Measurements from ENCODE around the gene MXRA7.

The MXRA7 gene

DNA sequence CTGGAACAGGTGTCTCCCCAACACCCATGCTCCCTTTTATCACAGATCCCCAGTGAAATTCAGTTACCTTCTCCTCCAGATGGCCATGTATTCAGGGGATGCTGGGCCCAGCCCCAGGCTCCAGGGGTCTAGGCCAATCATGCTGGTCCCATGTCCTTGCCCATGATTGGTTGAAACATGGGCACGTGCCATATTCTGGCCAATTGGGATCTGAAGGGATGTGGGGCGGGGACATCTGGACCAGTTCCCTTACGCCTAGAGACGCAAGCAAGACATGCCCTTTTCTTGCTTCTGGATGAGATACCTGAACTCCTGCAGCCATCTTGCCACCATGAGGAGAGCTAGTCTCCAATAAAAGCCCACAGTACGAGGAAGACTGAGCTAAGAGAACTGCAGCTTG is 36.2 kb downstream of the MXRA7 start:
- no peak for DNase-seq

GRCh38 chr17:76673729-76674128 is 37.0 kb downstream of the MXRA7 start:
- no peak for DNase-seq

DNA sequence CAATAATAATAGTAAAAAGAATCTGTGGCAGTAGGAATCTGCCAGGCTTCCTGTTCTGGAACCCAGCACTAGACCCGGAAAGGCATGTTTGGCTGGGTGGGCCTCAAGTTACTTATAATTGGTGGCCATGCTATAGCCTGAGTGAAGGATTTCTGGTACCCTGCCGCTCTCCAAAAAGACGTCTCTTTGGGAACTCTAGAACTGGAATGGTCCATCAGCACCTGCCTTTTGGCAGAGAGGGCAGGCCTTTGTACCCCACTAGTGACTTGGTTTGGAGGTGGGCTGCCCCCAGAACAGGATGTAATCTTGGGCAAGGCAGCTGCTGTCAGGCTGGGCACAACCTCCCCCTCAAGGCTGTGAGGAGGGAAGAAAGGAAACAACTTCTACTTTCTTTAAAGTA is 37.9 kb downstream of the MXRA7 start:
- DNase-seq, result no peak

- no peak for DNase-seq
Observed at GRCh38 chr17:76672270-76672851, 38.4 kb downstream of the MXRA7 start.

GRCh38 chr17:76671912-76672262 is 38.9 kb downstream of the MXRA7 start:
- DNase-seq, result no peak

- peak; percentile 100 for DNase-seq
Observed at GRCh38 chr17:76671123-76671911, 39.4 kb downstream of the MXRA7 start.

DNA sequence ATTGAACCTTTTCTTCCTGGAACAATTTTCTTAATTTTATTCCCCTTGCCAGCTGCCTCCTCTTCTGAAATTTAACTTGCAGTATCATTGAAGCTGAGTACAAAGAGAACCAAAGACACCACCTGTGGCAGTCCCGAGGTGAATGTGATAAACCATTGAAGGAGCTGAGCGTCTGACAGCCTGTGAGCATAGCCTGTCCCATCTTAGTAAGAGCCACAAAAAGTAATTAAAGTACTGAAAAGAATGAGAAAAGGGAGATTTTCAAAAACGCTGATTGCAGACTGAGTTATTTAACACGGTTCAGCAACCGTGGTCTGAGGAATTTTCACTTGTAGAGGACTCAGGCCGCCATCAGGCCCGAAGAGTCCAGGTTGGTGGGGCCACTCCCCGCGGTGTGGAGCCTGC is 40.0 kb downstream of the MXRA7 start:
- DNase-seq, result no peak

GRCh38 chr17:76670020-76670717 is 40.6 kb downstream of the MXRA7 start:
- no peak for DNase-seq

- no peak for DNase-seq
Observed at GRCh38 chr17:76667786-76668453, 42.8 kb downstream of the MXRA7 start.

DNA sequence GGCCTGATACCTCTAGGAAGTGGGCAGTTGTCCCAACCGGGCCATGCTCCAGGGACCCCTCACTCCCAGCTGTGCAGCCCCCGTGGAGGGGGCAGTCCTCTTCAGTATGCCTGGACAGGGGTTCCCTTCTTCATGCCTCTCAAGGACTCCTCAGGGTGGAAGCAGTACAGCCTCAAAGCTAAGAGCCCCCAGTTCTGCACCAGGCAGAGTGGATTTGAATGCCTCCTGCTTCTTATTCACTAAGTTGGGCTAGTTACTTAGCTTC is 43.3 kb downstream of the MXRA7 start:
- no peak for DNase-seq

- DNase-seq, result no peak
Observed at GRCh38 chr17:76660656-76661042, 50.1 kb downstream of the MXRA7 start.

- DNase-seq, result no peak
Observed at GRCh38 chr17:76659928-76660655, 50.7 kb downstream of the MXRA7 start.

- no peak for DNase-seq
Observed at GRCh38 chr17:76658242-76658662, 52.5 kb downstream of the MXRA7 start.

GRCh38 chr17:76657505-76658241 is 53.1 kb downstream of the MXRA7 start:
- no peak for DNase-seq

DNA sequence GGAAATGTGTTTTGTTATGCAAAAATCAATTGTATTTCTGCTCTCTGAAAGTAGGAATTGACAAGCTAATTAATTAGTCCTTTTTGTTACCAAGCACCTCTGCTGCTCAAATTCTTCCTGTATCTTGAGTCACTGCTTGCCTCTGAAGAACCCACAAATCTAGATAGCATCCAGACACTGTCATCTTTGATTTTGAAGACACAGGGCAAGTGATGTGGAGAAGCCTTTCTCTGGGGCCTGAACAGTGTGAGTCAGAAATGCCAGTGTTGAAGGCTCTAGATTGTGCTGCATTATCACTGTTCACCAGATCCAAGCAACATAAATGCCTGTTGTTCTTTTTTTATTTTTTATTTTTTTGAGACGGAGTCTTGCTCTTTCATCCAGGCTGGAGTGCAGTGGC is 56.4 kb downstream of the MXRA7 start:
- DNase-seq, result no peak

DNA sequence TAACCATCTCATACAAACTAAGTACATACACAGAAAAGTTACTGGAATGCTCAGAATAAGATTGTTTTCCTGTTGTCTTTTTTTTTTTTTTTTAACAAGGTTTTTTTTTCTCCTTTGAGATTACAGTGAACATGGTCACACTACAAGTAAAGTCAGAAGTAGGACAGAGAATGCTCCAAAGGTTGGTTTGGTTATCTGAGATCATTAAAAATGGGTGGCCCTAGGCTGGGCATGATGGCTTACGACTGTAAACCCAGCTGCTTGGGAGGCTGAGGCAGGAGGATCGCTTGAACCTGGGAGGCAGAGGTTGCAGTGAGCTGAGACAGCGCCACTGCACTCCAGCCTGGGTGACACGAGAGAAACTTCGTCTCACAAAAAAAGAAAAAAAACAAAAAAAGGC is 60.3 kb downstream of the MXRA7 start:
- DNase-seq, result no peak

- no peak for DNase-seq
Observed at GRCh38 chr17:76646712-76647111, 64.1 kb downstream of the MXRA7 start.

DNA sequence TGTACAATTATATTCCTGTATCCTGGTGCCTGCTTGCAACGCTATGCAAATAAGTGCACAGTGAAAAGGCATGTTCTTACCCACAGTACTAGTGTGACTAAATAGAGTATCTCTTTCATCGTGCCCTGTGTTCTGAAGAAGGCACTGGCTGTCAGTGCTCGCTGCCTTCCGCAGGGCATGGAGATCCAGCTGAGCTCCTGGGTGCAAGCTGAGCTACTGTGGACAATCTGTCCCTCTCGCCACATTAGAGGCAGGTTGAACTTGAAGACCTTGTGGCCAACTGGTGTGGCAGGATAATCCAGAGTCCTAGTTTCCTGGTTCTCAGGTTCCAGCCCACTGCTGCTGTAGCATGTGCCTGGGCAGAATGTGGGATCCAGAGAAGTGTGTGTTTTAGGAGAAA is 65.3 kb downstream of the MXRA7 start:
- DNase-seq, result no peak

- DNase-seq, result no peak
Observed at GRCh38 chr17:76644995-76645394, 65.8 kb downstream of the MXRA7 start.

GRCh38 chr17:76643553-76644148 is 67.1 kb downstream of the MXRA7 start, which contains the start of gene ST6GALNAC1:
TSS of gene ST6GALNAC1 (minus strand) at chr17:76643757. CDS start at chr17:76643638, 119 bp downstream.
- DNase-seq, result no peak

- no peak for DNase-seq
Observed at GRCh38 chr17:76642994-76643393, 67.8 kb downstream of the MXRA7 start.

DNA sequence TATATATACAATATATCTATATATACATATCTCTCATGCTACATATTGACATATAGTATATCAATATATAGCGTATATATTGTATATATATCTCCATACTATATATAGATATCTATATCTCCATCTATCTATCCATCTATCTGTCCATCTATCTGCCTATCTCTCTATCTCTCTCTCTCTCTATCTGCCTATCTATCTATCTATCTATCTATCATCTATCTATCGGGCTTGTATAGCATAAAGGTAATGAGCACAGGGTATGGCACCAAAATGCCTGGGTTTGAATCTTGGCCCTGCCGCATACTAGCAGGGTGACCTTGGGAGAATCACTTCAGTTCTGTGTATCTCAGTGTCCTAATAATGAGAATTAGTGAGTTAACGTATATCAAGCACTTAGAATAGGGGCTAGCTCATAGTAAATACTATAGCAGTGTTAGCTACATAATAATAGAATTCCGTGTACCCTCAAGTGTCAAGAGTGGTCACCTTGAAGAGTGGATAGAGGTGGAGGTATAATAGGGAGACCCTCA is 68.7 kb downstream of the MXRA7 start:
- no peak for DNase-seq
